Measurements from ENCODE around the gene DOCK3. TPM values are rescaled to one million over a fixed set of nuclear protein-coding genes. Genes with fewer than 3 reads are reported as not detected.
"Not testable (repeated sequence)": the region's sequence is repeated elsewhere in the genome, so short reads cannot be mapped to it uniquely, and the experiment has no call there.

Gene DOCK3
- total RNA-seq, 2 experiments from 2014 or later, result 3.4 to 4.1 TPM

- Mint-ChIP-seq H3K4me3 (no peak overlapping the region), H3K27me3 (peaks cover 11% of the 10 kb centered on the region), H3K27ac (no peak overlapping the region), H3K9me3 (ENCODE audit: low read depth) (peaks cover 4% of the 10 kb centered on the region), H3K4me1 (no peaks in the 10 kb centered on the region), H3K36me3 (peaks cover 3% of the 10 kb centered on the region)
- CTCF ChIA-PET, result no interaction called here
- ATAC-seq (no peak), DNase-seq (no peak)
These were observed 622.6 kb downstream of the DOCK3 start for GRCh38 chr3:51297333-51297732.

GRCh38 chr3:51304230-51304629 is 629.5 kb downstream of the DOCK3 start:
- CTCF ChIA-PET, result no interaction called here
- no peaks in the 10 kb centered on the region for H3K4me1 Mint-ChIP-seq
- DNase-seq (no peak), ATAC-seq (no peak)
- peaks cover 14% of the 10 kb centered on the region for H3K9me3 Mint-ChIP-seq (ENCODE audit: low read depth)
- peaks cover 12% of the 10 kb centered on the region for H3K36me3 Mint-ChIP-seq
- H3K27me3 Mint-ChIP-seq, result peaks cover 17% of the 10 kb centered on the region
- no peak overlapping the region for H3K27ac Mint-ChIP-seq
- H3K4me3 Mint-ChIP-seq, result no peak overlapping the region

- CTCF ChIA-PET, result no interaction called here
- peaks cover 14% of the 10 kb centered on the region for H3K9me3 Mint-ChIP-seq (ENCODE audit: low read depth)
- H3K4me1 Mint-ChIP-seq, result no peaks in the 10 kb centered on the region
- H3K27ac Mint-ChIP-seq, result no peak overlapping the region
- no peak for DNase-seq
- peaks cover 12% of the 10 kb centered on the region for H3K36me3 Mint-ChIP-seq
- H3K4me3 Mint-ChIP-seq, result no peak overlapping the region
- no peak for ATAC-seq
- peaks cover 12% of the 10 kb centered on the region for H3K27me3 Mint-ChIP-seq
These were observed 631.4 kb downstream of the DOCK3 start for GRCh38 chr3:51306093-51306492.

GRCh38 chr3:51307458-51307857 is 632.7 kb downstream of the DOCK3 start:
- no peak overlapping the region for H3K4me3 Mint-ChIP-seq
- H3K27ac Mint-ChIP-seq, result no peak overlapping the region
- H3K9me3 Mint-ChIP-seq (ENCODE audit: low read depth), result peaks cover 10% of the 10 kb centered on the region
- CTCF ChIA-PET, result interaction anchor here (0.7 to 1.4 kb wide), 2 partner anchors 336 to 691 kb away, joined by 3 read pairs; no protein-coding TSS in a partner anchor
- ATAC-seq, result no peak
- H3K36me3 Mint-ChIP-seq, result peaks cover 9% of the 10 kb centered on the region
- peaks cover 6% of the 10 kb centered on the region for H3K27me3 Mint-ChIP-seq
- H3K4me1 Mint-ChIP-seq, result no peaks in the 10 kb centered on the region
- DNase-seq, result no peak

- H3K36me3 Mint-ChIP-seq; H3K27me3 Mint-ChIP-seq; H3K4me1 Mint-ChIP-seq; H3K9me3 Mint-ChIP-seq (ENCODE audit: low read depth); ATAC-seq; H3K4me3 Mint-ChIP-seq; H3K27ac Mint-ChIP-seq; DNase-seq: not testable (repeated sequence)
- CTCF ChIA-PET, result interaction anchor here (0.7 to 1.4 kb wide), 2 partner anchors 337 to 692 kb away, joined by 3 read pairs; no protein-coding TSS in a partner anchor
These were observed 633.3 kb downstream of the DOCK3 start for GRCh38 chr3:51307945-51308607.

GRCh38 chr3:51311055-51311454 is 636.3 kb downstream of the DOCK3 start:
- ATAC-seq (no peak), DNase-seq (no peak)
- CTCF ChIA-PET, result interaction anchor here (1.3 to 2.0 kb wide), 3 partner anchors 11 to 695 kb away, joined by 5 to 9 read pairs (median 5); no protein-coding TSS in a partner anchor

GRCh38 chr3:51328206-51328605 is 653.5 kb downstream of the DOCK3 start:
- no peaks in the 10 kb centered on the region for H3K36me3 Mint-ChIP-seq
- CTCF ChIA-PET, result no interaction called here
- H3K27ac Mint-ChIP-seq, result no peak overlapping the region
- H3K4me3 Mint-ChIP-seq, result no peak overlapping the region
- no peak for DNase-seq
- H3K27me3 Mint-ChIP-seq, result peaks cover 7% of the 10 kb centered on the region
- no peak for ATAC-seq
- H3K4me1 Mint-ChIP-seq, result no peaks in the 10 kb centered on the region
- H3K9me3 Mint-ChIP-seq (ENCODE audit: low read depth), result no peaks in the 10 kb centered on the region

More at GRCh38 chr3:51311055-51311454, 636.3 kb downstream of the DOCK3 start:
- no peak overlapping the region for H3K27ac Mint-ChIP-seq
- no peaks in the 10 kb centered on the region for H3K4me1 Mint-ChIP-seq
- H3K4me3 Mint-ChIP-seq, result no peak overlapping the region
- H3K9me3 Mint-ChIP-seq (ENCODE audit: low read depth), result peaks cover 7% of the 10 kb centered on the region
- H3K36me3 Mint-ChIP-seq, result peaks cover 8% of the 10 kb centered on the region
- H3K27me3 Mint-ChIP-seq, result no peaks in the 10 kb centered on the region

GRCh38 chr3:51330046-51330445 is 655.3 kb downstream of the DOCK3 start:
- CTCF ChIA-PET, result no interaction called here
- H3K27ac Mint-ChIP-seq, result no peak overlapping the region
- no peaks in the 10 kb centered on the region for H3K36me3 Mint-ChIP-seq
- no peak overlapping the region for H3K4me3 Mint-ChIP-seq
- DNase-seq, result no peak
- no peak for ATAC-seq
- H3K27me3 Mint-ChIP-seq, result peaks cover 3% of the 10 kb centered on the region
- no peaks in the 10 kb centered on the region for H3K9me3 Mint-ChIP-seq (ENCODE audit: low read depth)
- H3K4me1 Mint-ChIP-seq, result no peaks in the 10 kb centered on the region

- CTCF ChIA-PET, result no interaction called here
- H3K4me3 Mint-ChIP-seq, result no peak overlapping the region
- H3K4me1 Mint-ChIP-seq, result no peaks in the 10 kb centered on the region
- DNase-seq (peak; percentile 7), ATAC-seq (no peak)
- H3K27ac Mint-ChIP-seq, result no peak overlapping the region
- H3K9me3 Mint-ChIP-seq (ENCODE audit: low read depth), result no peaks in the 10 kb centered on the region
- H3K27me3 Mint-ChIP-seq, result no peaks in the 10 kb centered on the region
- no peaks in the 10 kb centered on the region for H3K36me3 Mint-ChIP-seq
These were observed 657.4 kb downstream of the DOCK3 start for GRCh38 chr3:51332156-51332555.

GRCh38 chr3:51333021-51333420 is 658.3 kb downstream of the DOCK3 start:
- DNase-seq (peak; percentile 22), ATAC-seq (no peak)
- CTCF ChIA-PET, result no interaction called here
- no peak overlapping the region for H3K27ac Mint-ChIP-seq
- H3K9me3 Mint-ChIP-seq (ENCODE audit: low read depth), result no peaks in the 10 kb centered on the region
- no peaks in the 10 kb centered on the region for H3K4me1 Mint-ChIP-seq
- H3K36me3 Mint-ChIP-seq, result no peaks in the 10 kb centered on the region
- no peaks in the 10 kb centered on the region for H3K27me3 Mint-ChIP-seq
- H3K4me3 Mint-ChIP-seq, result no peak overlapping the region

GRCh38 chr3:51336261-51336660 is 661.5 kb downstream of the DOCK3 start:
- Mint-ChIP-seq H3K27me3 (no peaks in the 10 kb centered on the region), H3K4me3 (no peak overlapping the region), H3K4me1 (no peaks in the 10 kb centered on the region), H3K36me3 (no peaks in the 10 kb centered on the region), H3K27ac (no peak overlapping the region), H3K9me3 (ENCODE audit: low read depth) (no peaks in the 10 kb centered on the region)
- CTCF ChIA-PET, result interaction anchor here (0.8 kb wide), 1 partner anchor 704 kb away, joined by 3 read pairs; no protein-coding TSS in a partner anchor
- DNase-seq (peak; percentile 28), ATAC-seq (no peak)

GRCh38 chr3:51337666-51338065 is 662.9 kb downstream of the DOCK3 start:
- Mint-ChIP-seq H3K36me3 (no peaks in the 10 kb centered on the region), H3K4me3 (no peak overlapping the region), H3K4me1 (no peaks in the 10 kb centered on the region), H3K27ac (no peak overlapping the region), H3K9me3 (ENCODE audit: low read depth) (no peaks in the 10 kb centered on the region), H3K27me3 (no peaks in the 10 kb centered on the region)
- ATAC-seq, result no peak
- no peak for DNase-seq
- CTCF ChIA-PET, result no interaction called here

GRCh38 chr3:51338632-51339031 is 663.9 kb downstream of the DOCK3 start:
- H3K36me3 Mint-ChIP-seq, result no peaks in the 10 kb centered on the region
- no peak overlapping the region for H3K27ac Mint-ChIP-seq
- ATAC-seq (no peak), DNase-seq (peak; percentile 23)
- no peaks in the 10 kb centered on the region for H3K27me3 Mint-ChIP-seq
- CTCF ChIA-PET, result no interaction called here
- no peaks in the 10 kb centered on the region for H3K4me1 Mint-ChIP-seq
- H3K4me3 Mint-ChIP-seq, result no peak overlapping the region
- H3K9me3 Mint-ChIP-seq (ENCODE audit: low read depth), result no peaks in the 10 kb centered on the region

GRCh38 chr3:51340013-51340829 is 665.5 kb downstream of the DOCK3 start:
- CTCF ChIA-PET, result no interaction called here
- Mint-ChIP-seq H3K36me3 (no peaks in the 10 kb centered on the region), H3K27me3 (no peaks in the 10 kb centered on the region), H3K4me3 (no peak overlapping the region), H3K4me1 (no peaks in the 10 kb centered on the region), H3K9me3 (ENCODE audit: low read depth) (no peaks in the 10 kb centered on the region), H3K27ac (no peak overlapping the region)
- ATAC-seq, result no peak
- peak; percentile 14 for DNase-seq

Measured in activated CD8-positive, alpha-beta memory T cell treated with anti-CD3 and anti-CD28 coated beads, Interleukin-2, amount 10 ng/mL, durations not matched to agents 7 days and 5 days (primary cell).